A549 treated with AZD2906 at 1 μM for 4 hours (cell line): ENCODE measurements around the gene HMGCL. TPM values are rescaled to one million over a fixed set of nuclear protein-coding genes. Genes with fewer than 3 reads are reported as not detected.

Experiments
- total RNA-seq: library from RNA; stranded (reverse); fragments of 200-300 nt; extraction: Qiagen RNA extraction; gene quantifications from 5 replicates; pipeline ENCODE4 v1.2.3, GENCODE V29; 2022

HMGCL gene
- total RNA-seq, result 12.2 to 14.1 TPM (median 13.9 TPM) in 5 replicates

GRCh38 chr1:23825076-23825761, at the start of gene HMGCL:
Gene HMGCL (minus strand): TSS chr1:23825429. CDS start chr1:23825415, 14 bp downstream.

DNA sequence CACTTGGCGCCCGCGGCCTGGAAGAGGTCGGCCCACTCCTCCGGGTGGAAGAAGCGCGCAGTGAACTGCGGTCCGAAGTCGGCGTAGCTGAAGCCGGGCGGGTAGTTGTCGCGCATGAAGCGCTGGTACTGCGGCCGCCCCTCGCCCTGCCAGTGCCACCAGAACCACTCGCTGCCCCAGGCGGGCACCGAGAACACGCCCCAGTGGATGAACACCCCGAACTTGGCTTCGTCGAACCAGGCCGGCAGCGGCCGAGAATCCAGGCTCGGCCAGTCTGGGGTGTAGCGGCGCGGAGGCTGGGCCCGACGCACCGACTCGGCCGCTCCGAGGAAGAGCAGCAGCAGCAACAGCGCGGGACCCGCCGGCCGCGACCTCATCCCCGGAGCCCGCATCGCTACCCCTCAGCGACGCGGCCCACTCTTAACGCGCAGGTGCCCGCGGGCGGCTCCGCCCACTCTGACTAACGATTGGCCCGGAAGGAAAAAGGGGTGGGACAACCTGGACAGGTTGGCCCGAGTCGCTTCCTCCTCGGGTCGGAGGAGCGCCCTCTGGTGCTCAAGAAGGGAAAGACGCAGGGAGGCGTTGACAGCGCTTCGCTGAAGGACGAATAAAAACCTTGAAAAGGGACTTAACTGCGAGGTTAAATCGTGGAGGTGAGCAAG, 42.8 kb upstream of the HMGCL start, which contains the start of gene FUCA1:
TSS of gene FUCA1 (minus strand) at position 396 of the 662 bp plus-strand sequence. CDS start at position 392, 4 bp downstream.

DNA sequence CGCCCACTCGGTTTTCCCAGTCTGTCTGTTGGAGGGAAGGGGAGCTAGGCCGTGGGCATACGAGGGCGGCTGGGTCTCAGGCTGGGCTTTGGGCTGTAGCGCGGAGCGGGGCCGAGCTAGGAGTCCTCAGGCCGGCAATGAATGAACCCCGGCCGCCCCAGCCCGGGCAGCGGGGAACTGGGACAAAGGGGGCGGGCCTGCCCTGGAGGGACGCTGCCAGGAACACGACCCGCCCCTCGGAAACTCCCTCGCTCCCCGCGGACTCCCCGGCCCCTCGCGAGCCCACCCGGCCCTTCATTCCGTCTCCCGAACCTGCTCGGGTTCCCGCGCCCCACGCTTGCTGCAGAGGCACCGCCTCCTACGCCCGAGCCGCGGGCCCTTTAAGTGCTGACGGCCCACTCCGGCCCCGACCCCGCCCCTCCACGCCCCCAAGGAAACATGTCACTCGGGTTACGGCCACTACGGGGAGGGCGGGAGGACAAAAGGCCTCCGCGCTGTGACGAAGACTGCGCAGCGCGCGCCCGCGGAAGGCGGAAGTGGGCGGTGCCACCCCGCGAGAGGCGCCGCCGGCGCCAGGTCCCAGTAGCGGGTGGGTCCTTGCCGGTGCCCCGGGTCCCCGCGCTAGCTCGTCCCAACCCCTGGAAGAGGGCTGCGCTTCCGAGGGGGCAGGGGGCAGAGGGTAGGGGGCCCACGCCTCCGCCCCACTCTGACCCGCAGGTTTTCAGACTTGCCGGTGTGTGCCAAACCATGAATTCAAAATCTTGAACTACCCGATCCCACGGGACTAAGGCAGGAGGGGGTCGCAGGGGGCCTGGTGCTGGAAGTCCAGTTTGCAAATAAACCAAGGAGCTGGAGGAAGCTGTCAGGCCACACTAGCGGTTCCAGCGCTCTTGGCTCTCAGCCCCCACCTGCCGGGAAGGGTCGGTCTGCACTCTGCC, 24.6 kb downstream of the HMGCL start, which contains the start of gene GALE:
TSS of gene GALE (minus strand) at position 355 of the 938 bp plus-strand sequence. CDS start 1,747 bp downstream, outside the sequence.

DNA sequence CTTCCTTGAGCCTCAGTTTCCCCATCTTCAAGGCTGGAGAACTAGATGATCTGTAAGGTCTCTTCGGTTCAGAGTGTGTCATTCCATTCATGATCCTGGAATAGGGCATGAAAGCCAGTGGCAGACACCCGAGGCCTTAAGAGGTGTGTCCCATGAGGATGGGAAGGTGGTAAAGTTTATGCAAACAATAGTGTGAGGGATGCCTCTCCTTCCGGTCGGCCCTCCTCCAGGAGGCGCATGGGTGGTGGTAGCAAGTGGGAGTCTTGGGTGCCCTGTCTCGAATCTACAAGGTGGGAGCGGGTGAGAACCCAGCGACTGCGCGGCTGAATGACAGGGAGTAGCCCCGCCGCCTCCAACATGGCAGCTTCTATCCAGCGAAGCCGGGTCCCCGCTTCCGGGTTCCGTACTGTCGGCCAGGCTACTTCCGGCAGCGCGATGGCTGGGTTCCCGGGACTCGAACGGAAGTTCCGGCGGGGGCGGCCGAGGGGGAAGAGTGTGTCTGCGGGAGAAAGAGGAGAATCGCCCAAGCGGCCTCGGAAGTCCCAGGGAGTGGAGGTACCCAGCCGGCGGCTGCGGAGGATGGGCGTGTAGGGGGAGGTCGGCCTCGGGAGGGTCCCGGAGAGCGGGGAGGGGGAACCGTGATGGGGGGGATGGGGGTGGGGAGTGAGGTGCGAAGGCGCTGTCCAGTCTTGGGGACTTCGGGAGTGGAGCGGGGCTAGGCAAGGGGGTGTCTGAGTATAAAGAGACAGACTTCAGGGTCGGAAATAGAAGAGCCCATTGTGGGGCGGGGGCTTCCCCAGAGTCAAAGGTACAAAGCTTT, 34.3 kb downstream of the HMGCL start, which contains the start of gene LYPLA2:
TSS of gene LYPLA2 (plus strand) at position 450 of the 820 bp plus-strand sequence. CDS start 1,538 bp downstream, outside the sequence.

DNA sequence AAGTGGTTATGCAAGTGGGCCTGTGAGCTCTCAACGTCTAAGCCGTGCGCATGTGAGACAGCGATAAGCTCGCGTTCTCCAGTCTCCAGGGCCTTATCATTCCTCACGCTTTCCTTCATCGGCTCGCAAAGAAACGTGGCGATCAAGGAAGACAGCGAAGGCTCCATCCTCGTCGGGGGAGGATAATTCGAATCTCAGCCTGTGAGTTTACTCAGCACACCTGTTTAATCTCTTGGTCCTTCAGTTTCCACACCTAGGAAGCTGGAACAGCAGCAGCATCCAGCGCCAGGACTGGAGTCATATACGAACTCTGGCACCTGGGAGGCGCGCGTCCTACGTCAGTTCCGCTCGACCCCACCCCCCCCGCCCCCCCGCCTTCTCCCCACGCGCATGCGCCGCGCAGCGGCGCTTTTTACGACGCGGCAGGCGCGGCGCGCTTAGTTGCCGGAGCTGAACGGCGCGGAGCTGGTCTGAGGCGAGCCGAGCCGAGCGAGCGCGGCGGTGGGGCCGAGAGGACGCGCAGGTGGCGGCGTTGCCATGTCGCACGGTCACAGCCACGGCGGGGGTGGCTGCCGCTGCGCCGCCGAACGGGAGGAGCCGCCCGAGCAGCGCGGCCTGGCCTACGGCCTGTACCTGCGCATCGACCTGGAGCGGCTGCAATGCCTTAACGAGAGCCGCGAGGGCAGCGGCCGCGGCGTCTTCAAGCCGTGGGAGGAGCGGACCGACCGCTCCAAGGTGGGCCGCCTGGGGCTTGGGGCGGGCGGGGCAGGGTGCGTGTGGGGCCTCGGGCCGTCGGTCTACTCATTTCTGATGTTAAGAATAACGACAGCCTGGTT, 47.0 kb downstream of the HMGCL start, which contains the start of gene PITHD1:
TSS of gene PITHD1 (plus strand) at position 440 of the 836 bp plus-strand sequence. CDS start at position 538, 98 bp downstream.

Other genes starting within 250 kb of the HMGCL start
- 1,136 to 1,502 TPM (median 1,454 TPM) in 5 replicates for gene RPL11, start 133.6 kb downstream of the HMGCL start, total RNA-seq
- gene ELOA, start 82.0 kb downstream of the HMGCL start, total RNA-seq, result 26.3 to 35.0 TPM (median 27.4 TPM) in 5 replicates
- 23.3 to 30.5 TPM (median 29.8 TPM) in 5 replicates for gene PITHD1, start 47.0 kb downstream of the HMGCL start, total RNA-seq
- gene LYPLA2, start 34.3 kb downstream of the HMGCL start, total RNA-seq, result 56.4 to 59.6 TPM (median 57.5 TPM) in 5 replicates
- gene GALE, start 24.7 kb downstream of the HMGCL start, total RNA-seq, result 68.2 to 77.4 TPM (median 70.0 TPM) in 5 replicates
- gene FUCA1, start 42.9 kb upstream of the HMGCL start, total RNA-seq, result 8.5 to 11.5 TPM (median 10.1 TPM) in 5 replicates
- 0.01 TPM in 1 of 5 replicates, not detected in the others for gene CNR2, start 87.9 kb upstream of the HMGCL start, total RNA-seq
- gene PNRC2, start 134.4 kb upstream of the HMGCL start, total RNA-seq, result 29.0 to 39.1 TPM (median 33.8 TPM) in 5 replicates
- gene SRSF10, start 154.9 kb upstream of the HMGCL start, total RNA-seq, result 89.6 to 99.1 TPM (median 94.2 TPM) in 5 replicates